ENCODE data around the gene OGFOD2.

OGFOD2 gene

GRCh38 chr12:122988036-122988435, 13.0 kb downstream of the OGFOD2 start:
- H3K79me2 ChIP-seq (ENCODE audit: insufficient read depth, low read length), result no peaks in the 10 kb centered on the region
- H3K27ac ChIP-seq (ENCODE audit: low read depth, low read length, poor library complexity, severe bottlenecking), result no peak overlapping the region
- H3F3A ChIP-seq (ENCODE audit: insufficient read depth, low read length), result 0 out of 2 replicates have a peak, but pooled peaks cover 6% of the 10 kb centered on the region
- peaks cover 25% of the 10 kb centered on the region for H3K4me1 ChIP-seq (ENCODE audit: insufficient read depth, low read length, severe bottlenecking)
- no peaks in the 10 kb centered on the region for H4K20me1 ChIP-seq (ENCODE audit: insufficient read depth, low read length)
- H3K27me3 ChIP-seq (ENCODE audit: insufficient read depth, low read length), result no peaks in the 10 kb centered on the region
- no peaks in the 10 kb centered on the region for H3K9me3 ChIP-seq (ENCODE audit: low read length)
- H3K4me2 ChIP-seq (ENCODE audit: low read length), result no peak overlapping the region
- peaks cover 92% of the 10 kb centered on the region for H3K36me3 ChIP-seq (ENCODE audit: insufficient read depth, low read length)
- no peak overlapping the region for H3K4me3 ChIP-seq (ENCODE audit: low read depth, low read length, poor library complexity, severe bottlenecking)
- no peaks in the 10 kb centered on the region for H3K9me2 ChIP-seq (ENCODE audit: low read depth, low read length)
- H2AFZ ChIP-seq (ENCODE audit: low read length), result no peak overlapping the region
- TF ChIP-seq CTCF (IDR thresholded peaks at IDR 0.05; ENCODE audit: low read length) (no peak), EZH2 (IDR thresholded peaks at IDR 0.05; ENCODE audit: borderline replicate concordance, low read length) (no peak)
- H3K9ac ChIP-seq (ENCODE audit: low read length), result no peak overlapping the region

GRCh38 chr12:122988612-122989212, 13.7 kb downstream of the OGFOD2 start:
- Histone ChIP-seq H3K4me3 (ENCODE audit: low read depth, low read length, poor library complexity, severe bottlenecking) (no peak overlapping the region), H3F3A (ENCODE audit: insufficient read depth, low read length) (0 out of 2 replicates have a peak, but pooled peaks cover 6% of the 10 kb centered on the region), H3K9me2 (ENCODE audit: low read depth, low read length) (no peaks in the 10 kb centered on the region), H3K27me3 (ENCODE audit: insufficient read depth, low read length) (no peaks in the 10 kb centered on the region), H3K9me3 (ENCODE audit: low read length) (no peaks in the 10 kb centered on the region), H3K9ac (ENCODE audit: low read length) (no peak overlapping the region), H3K4me2 (ENCODE audit: low read length) (no peak overlapping the region), H4K20me1 (ENCODE audit: insufficient read depth, low read length) (no peaks in the 10 kb centered on the region), H3K27ac (ENCODE audit: low read depth, low read length, poor library complexity, severe bottlenecking) (no peak overlapping the region), H3K36me3 (ENCODE audit: insufficient read depth, low read length) (peaks cover 92% of the 10 kb centered on the region), H3K79me2 (ENCODE audit: insufficient read depth, low read length) (no peaks in the 10 kb centered on the region), H2AFZ (ENCODE audit: low read length) (no peak overlapping the region), H3K4me1 (ENCODE audit: insufficient read depth, low read length, severe bottlenecking) (peaks cover 18% of the 10 kb centered on the region)
- TF ChIP-seq CTCF (IDR thresholded peaks at IDR 0.05; ENCODE audit: low read length) (no peak), EZH2 (IDR thresholded peaks at IDR 0.05; ENCODE audit: borderline replicate concordance, low read length) (no peak)

- no peaks in the 10 kb centered on the region for H3K79me2 ChIP-seq (ENCODE audit: insufficient read depth, low read length)
- no peaks in the 10 kb centered on the region for H4K20me1 ChIP-seq (ENCODE audit: insufficient read depth, low read length)
- H3K9me3 ChIP-seq (ENCODE audit: low read length), result no peaks in the 10 kb centered on the region
- H3K4me3 ChIP-seq (ENCODE audit: low read depth, low read length, poor library complexity, severe bottlenecking), result no peak overlapping the region
- no peak overlapping the region for H2AFZ ChIP-seq (ENCODE audit: low read length)
- H3F3A ChIP-seq (ENCODE audit: insufficient read depth, low read length), result 0 out of 2 replicates have a peak, but pooled peaks cover 6% of the 10 kb centered on the region
- no peak overlapping the region for H3K9ac ChIP-seq (ENCODE audit: low read length)
- no peak overlapping the region for H3K27ac ChIP-seq (ENCODE audit: low read depth, low read length, poor library complexity, severe bottlenecking)
- peaks cover 12% of the 10 kb centered on the region for H3K4me1 ChIP-seq (ENCODE audit: insufficient read depth, low read length, severe bottlenecking)
- no peak overlapping the region for H3K4me2 ChIP-seq (ENCODE audit: low read length)
- TF ChIP-seq CTCF (IDR thresholded peaks at IDR 0.05; ENCODE audit: low read length) (no peak), EZH2 (IDR thresholded peaks at IDR 0.05; ENCODE audit: borderline replicate concordance, low read length) (no peak)
- H3K9me2 ChIP-seq (ENCODE audit: low read depth, low read length), result no peaks in the 10 kb centered on the region
- no peaks in the 10 kb centered on the region for H3K27me3 ChIP-seq (ENCODE audit: insufficient read depth, low read length)
- peaks cover 89% of the 10 kb centered on the region for H3K36me3 ChIP-seq (ENCODE audit: insufficient read depth, low read length)
Measured at GRCh38 chr12:122989225-122989839, 14.3 kb downstream of the OGFOD2 start.
